OCI-LY7 (cell line): ENCODE data around the gene GYG2. TPM values are rescaled to one million over a fixed set of nuclear protein-coding genes. Genes with fewer than 3 reads are reported as not detected.
"Not testable (repeated sequence)": the region's sequence is repeated elsewhere in the genome, so short reads cannot be mapped to it uniquely, and the experiment has no call there.

Source experiments
- BruUV-seq: library from RNA; stranded (reverse); fragments of 400-500 nt; replicated peaks from 2 replicates; lab custom pipeline; 2021; lab: Mats Ljungman, UMichigan
- CTCF ChIA-PET: fragments of 300-600 bp; sonication (Branson Sonifier 250); formaldehyde crosslinking; loops from one replicate; lab custom pipeline; 2022; ENCODE audit warnings: antibody characterized with exemption; ENCODE audit not compliant: unreplicated experiment; lab: Charles Lee
- POLR2A ChIA-PET: fragments of 300-600 bp; sonication (Branson Sonifier 250); formaldehyde crosslinking; loops from one replicate; lab custom pipeline; 2022; ENCODE audit warnings: antibody characterized with exemption; lab: Charles Lee
- DNase-seq: peaks from one replicate; pipeline ENCODE4 v3.0.0-alpha.2; 2015; ENCODE audit warnings: low spot score
- H2AFZ ChIP-seq: fragments of 200-600 bp; sonication (generic), shearing (Covaris generic); 2 replicates; pipeline ENCODE4 v1.6.1; 2014; ENCODE audit warnings: mild to moderate bottlenecking, antibody characterized with exemption, low read length, moderate library complexity
- H3K27ac ChIP-seq: fragments of 200-600 bp; sonication (generic); 2 replicates; pipeline ENCODE4 v1.5.1; 2014; ENCODE audit warnings: mixed run types, low read depth, mild to moderate bottlenecking, moderate library complexity, low read length, inconsistent platforms; ENCODE audit not compliant: poor library complexity, severe bottlenecking
- H3K36me3 ChIP-seq: fragments of 200-600 bp; sonication (generic); 2 replicates; pipeline ENCODE4 v1.6.1; 2014; ENCODE audit warnings: mild to moderate bottlenecking, antibody characterized with exemption, low read length, moderate library complexity, mixed read lengths; ENCODE audit not compliant: insufficient read depth
- H3K4me1 ChIP-seq: fragments of 200-600 bp; sonication (generic); 2 replicates; pipeline ENCODE4 v1.5.1; 2014; ENCODE audit warnings: mild to moderate bottlenecking, low read length; ENCODE audit not compliant: insufficient read depth, poor library complexity, severe bottlenecking
- H3K4me2 ChIP-seq: fragments of 200-600 bp; sonication (generic); 2 replicates; pipeline ENCODE4 v1.6.1; 2014; ENCODE audit warnings: mild to moderate bottlenecking, low read length
- H3K4me3 ChIP-seq: fragments of 200-600 bp; sonication (generic); 2 replicates; pipeline ENCODE4 v1.5.1; 2014; ENCODE audit warnings: mild to moderate bottlenecking, low read depth, low read length; ENCODE audit not compliant: poor library complexity, severe bottlenecking
- H3K79me2 ChIP-seq: fragments of 200-600 bp; sonication (generic); 2 replicates; pipeline ENCODE4 v1.6.1; 2016; ENCODE audit warnings: low read depth, mild to moderate bottlenecking, low read length, moderate library complexity, mixed read lengths; ENCODE audit not compliant: insufficient read depth
- H3K9me2 ChIP-seq: fragments of 200-600 bp; sonication (generic); 2 replicates; pipeline ENCODE4 v1.6.1; 2016; ENCODE audit warnings: mild to moderate bottlenecking, low read length, mixed read lengths; ENCODE audit not compliant: insufficient read depth
- H3K9me3 ChIP-seq: fragments of 200-600 bp; sonication (generic); 2 replicates; pipeline ENCODE4 v1.6.1; 2014; ENCODE audit warnings: mild to moderate bottlenecking, mixed run types, low read length, mixed read lengths
- H4K20me1 ChIP-seq: fragments of 200-600 bp; sonication (generic); 2 replicates; pipeline ENCODE4 v1.6.1; 2014; ENCODE audit warnings: mild to moderate bottlenecking, antibody characterized with exemption, low read length, moderate library complexity, mixed read lengths; ENCODE audit not compliant: insufficient read depth
- CTCF ChIP-seq: fragments of 200-600 bp; sonication (generic); conservative IDR thresholded peaks from 2 replicates; pipeline ENCODE4 v1.5.1; 2014; ENCODE audit warnings: mild to moderate bottlenecking, antibody characterized with exemption, low read length, moderate library complexity, mixed read lengths
- EZH2phosphoT487 ChIP-seq: fragments of 200-600 bp; sonication (generic); IDR thresholded peaks from 2 replicates; pipeline ENCODE4 v1.6.1; 2018; ENCODE audit warnings: low read depth, borderline replicate concordance, mild to moderate bottlenecking, mixed run types, antibody characterized with exemption, low read length, moderate library complexity, mixed read lengths
- intact Hi-C: fragments of 100-400 bp; cut with micrococcal nuclease; formaldehyde crosslinking; loops from one replicate; pipeline ENCODE4 v1.10.0; 2022; ENCODE audit not compliant: unreplicated experiment
- total RNA-seq, 2 experiments: library from RNA; depleted of rRNA in 1 of 2; stranded (reverse); fragments of >200 nt in 1 of 2; shearing (Covaris generic) in 1 of 2; gene quantifications; 2 replicates each; pipeline ENCODE4 v1.2.3, GENCODE V29; 2014 to 2022

Gene GYG2
- total RNA-seq, 2 experiments from 2014 or later = not detected

- Histone ChIP-seq H3K27ac (no peak overlapping the region), H3K4me2 (no peak overlapping the region), H4K20me1 (no peaks in the 10 kb centered on the region), H3K9me2 (no peaks in the 10 kb centered on the region), H3K9me3 (no peaks in the 10 kb centered on the region), H3K79me2 (no peaks in the 10 kb centered on the region), H3K36me3 (no peaks in the 10 kb centered on the region), H3K4me3 (no peak overlapping the region), H2AFZ (no peak overlapping the region), H3K4me1 (no peaks in the 10 kb centered on the region)
- BruUV-seq = no TSS peak
- TF ChIP-seq CTCF (no peak), EZH2phosphoT487 (no peak)
- no peak for DNase-seq
- POLR2A ChIA-PET = no interaction called here
- intact Hi-C loops = no loop called here
- CTCF ChIA-PET = no interaction called here
These were observed 29.4 kb upstream of the GYG2 start for GRCh38 chrX:2799369-2799768.

- H3K9me2 ChIP-seq, H3K36me3 ChIP-seq, H4K20me1 ChIP-seq, BruUV-seq, H3K4me3 ChIP-seq, DNase-seq, H2AFZ ChIP-seq, intact Hi-C loops, H3K79me2 ChIP-seq, H3K9me3 ChIP-seq, H3K4me1 ChIP-seq, H3K4me2 ChIP-seq, CTCF ChIA-PET, POLR2A ChIA-PET, H3K27ac ChIP-seq: not testable (repeated sequence)
These were observed 28.8 kb upstream of the GYG2 start for GRCh38 chrX:2799980-2800379.

- no peak overlapping the region for H2AFZ ChIP-seq
- H3K27ac ChIP-seq = no peak overlapping the region
- no peaks in the 10 kb centered on the region for H3K36me3 ChIP-seq
- no peaks in the 10 kb centered on the region for H3K4me1 ChIP-seq
- no peak overlapping the region for H3K4me3 ChIP-seq
- intact Hi-C loops = no loop called here
- DNase-seq = no peak
- ChIA-PET POLR2A (no interaction called here), CTCF (no interaction called here)
- no peaks in the 10 kb centered on the region for H3K9me2 ChIP-seq
- TF ChIP-seq EZH2phosphoT487 (no peak), CTCF (no peak)
- H3K9me3 ChIP-seq = no peaks in the 10 kb centered on the region
- no peaks in the 10 kb centered on the region for H3K79me2 ChIP-seq
- no peak overlapping the region for H3K4me2 ChIP-seq
- no peaks in the 10 kb centered on the region for H4K20me1 ChIP-seq
- no TSS peak for BruUV-seq
These were observed 27.5 kb upstream of the GYG2 start for GRCh38 chrX:2801223-2801622.

- intact Hi-C loops, H3K4me2 ChIP-seq, H4K20me1 ChIP-seq, H3K36me3 ChIP-seq, H3K4me1 ChIP-seq, H3K79me2 ChIP-seq, H3K27ac ChIP-seq, H2AFZ ChIP-seq, H3K4me3 ChIP-seq, H3K9me3 ChIP-seq, DNase-seq, CTCF ChIA-PET, BruUV-seq, POLR2A ChIA-PET, H3K9me2 ChIP-seq: not testable (repeated sequence)
These were observed 26.2 kb upstream of the GYG2 start for GRCh38 chrX:2802376-2803090.

- not testable (repeated sequence) for BruUV-seq
These were observed 25.2 kb upstream of the GYG2 start for GRCh38 chrX:2803486-2803885.

More at GRCh38 chrX:2803486-2803885, 25.2 kb upstream of the GYG2 start:
- POLR2A ChIA-PET, H3K36me3 ChIP-seq, intact Hi-C loops, H3K4me3 ChIP-seq, CTCF ChIA-PET, H3K4me2 ChIP-seq, H3K79me2 ChIP-seq, H3K9me3 ChIP-seq, H4K20me1 ChIP-seq, H3K9me2 ChIP-seq, H3K4me1 ChIP-seq, DNase-seq, H2AFZ ChIP-seq, H3K27ac ChIP-seq: not testable (repeated sequence)
